ENCODE data around the gene CEP55. TPM values are rescaled to one million over a fixed set of nuclear protein-coding genes. Genes with fewer than 3 reads are reported as not detected.

CEP55 gene
- total and polyA plus RNA-seq, 2 experiments from 2014 or later, result 14.9 to 21.5 TPM

GRCh38 chr10:93548376-93549071 is 52.1 kb downstream of the CEP55 start:
- Histone ChIP-seq H3K27ac (no peak overlapping the region), H3K4me3 (no peak overlapping the region), H3K4me2 (ENCODE audit: unreplicated experiment) (no peak overlapping the region), H3K36me3 (ENCODE audit: low read depth) (no peaks in the 10 kb centered on the region), H3K9ac (no peak overlapping the region), H2AFZ (no peak overlapping the region), H3K4me1 (ENCODE audit: insufficient read depth) (no peaks in the 10 kb centered on the region), H3K9me3 (ENCODE audit: low read depth) (no peaks in the 10 kb centered on the region), H4K20me1 (ENCODE audit: insufficient read depth) (no peaks in the 10 kb centered on the region), H3K27me3 (replicated peaks; ENCODE audit: insufficient read depth) (peaks cover 9% of the 10 kb centered on the region), H3F3A (ENCODE audit: insufficient read depth) (no peaks in the 10 kb centered on the region), H3K9me2 (ENCODE audit: insufficient read depth) (no peaks in the 10 kb centered on the region), H3K79me2 (ENCODE audit: insufficient read depth) (no peaks in the 10 kb centered on the region)
- WGBS, 2 experiments (ENCODE audit: low coverage in 1 of 2, low lambda C conversion rate in 2 of 2, missing lambda C conversion rate in 2 of 2), result 82 to 88% methylated on average over 5 of the region's 5 CpGs
- no peak for DNase-seq
- TF ChIP-seq EZH2phosphoT487 (IDR thresholded peaks at IDR 0.05; ENCODE audit: insufficient read depth, low read depth) (no peak), EZH2 (IDR thresholded peaks at IDR 0.05; ENCODE audit: insufficient read depth, poor library complexity, severe bottlenecking) (no peak)
- in situ Hi-C loops (cut with MboI), result loop anchor here (10.0 kb wide), 1 partner anchor 126 kb away; no protein-coding TSS in a partner anchor

DNA sequence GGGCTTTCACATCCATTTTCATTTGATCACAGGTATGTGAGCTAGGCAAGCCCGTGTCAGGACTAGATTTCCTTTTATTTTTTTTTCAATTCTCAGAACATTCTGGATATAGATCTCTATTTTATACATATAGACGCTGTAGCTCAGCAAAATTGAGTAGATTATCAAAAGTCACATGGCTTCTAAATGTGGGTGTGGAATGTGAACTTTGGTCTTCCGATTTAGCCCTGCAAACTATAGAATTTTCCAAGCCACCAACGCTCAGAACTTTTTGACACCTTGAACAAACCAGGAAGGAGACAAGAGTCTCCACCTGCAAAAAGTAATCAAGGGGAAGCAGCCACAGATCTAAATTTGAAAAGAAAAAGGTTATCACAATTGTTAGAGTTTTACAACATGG is 54.2 kb downstream of the CEP55 start:
- TF ChIP-seq EZH2 (IDR thresholded peaks at IDR 0.05; ENCODE audit: insufficient read depth, poor library complexity, severe bottlenecking) (no peak), EZH2phosphoT487 (IDR thresholded peaks at IDR 0.05; ENCODE audit: insufficient read depth, low read depth) (no peak)
- in situ Hi-C loops (cut with MboI), result no loop called here
- WGBS, 2 experiments (ENCODE audit: low coverage in 1 of 2, low lambda C conversion rate in 2 of 2, missing lambda C conversion rate in 2 of 2), result 70 to 75% methylated on average over 4 of the region's 4 CpGs

GRCh38 chr10:93552780-93553179 is 56.4 kb downstream of the CEP55 start:
- Histone ChIP-seq H2AFZ (no peak overlapping the region), H3K4me3 (no peak overlapping the region), H3K27ac (no peak overlapping the region), H3K9me3 (ENCODE audit: low read depth) (no peaks in the 10 kb centered on the region), H3K36me3 (ENCODE audit: low read depth) (no peaks in the 10 kb centered on the region), H3K4me1 (ENCODE audit: insufficient read depth) (no peaks in the 10 kb centered on the region; the same call in 1 of the 2 replicates), H3K9me2 (ENCODE audit: insufficient read depth) (no peaks in the 10 kb centered on the region), H3K27me3 (replicated peaks; ENCODE audit: insufficient read depth) (no peaks in the 10 kb centered on the region), H3K9ac (no peak overlapping the region), H4K20me1 (ENCODE audit: insufficient read depth) (no peaks in the 10 kb centered on the region), H3K79me2 (ENCODE audit: insufficient read depth) (no peaks in the 10 kb centered on the region), H3F3A (ENCODE audit: insufficient read depth) (no peaks in the 10 kb centered on the region), H3K4me2 (ENCODE audit: unreplicated experiment) (no peak overlapping the region)
- in situ Hi-C loops (cut with MboI), result no loop called here
- DNase-seq, result no peak
- 58 to 73% methylated on average over 3 of the region's 3 CpGs for WGBS, 2 experiments (ENCODE audit: low coverage in 1 of 2, low lambda C conversion rate in 2 of 2, missing lambda C conversion rate in 2 of 2)
- no peak for TF ChIP-seq EZH2 (IDR thresholded peaks at IDR 0.05; ENCODE audit: insufficient read depth, poor library complexity, severe bottlenecking)
- TF ChIP-seq EZH2phosphoT487 (IDR thresholded peaks at IDR 0.05; ENCODE audit: insufficient read depth, low read depth), result no peak

More for the DNA sequence above, 54.2 kb downstream of the CEP55 start:
- no peak overlapping the region for H2AFZ ChIP-seq
- H3K9ac ChIP-seq, result no peak overlapping the region
- DNase-seq, result no peak
- H3K79me2 ChIP-seq (ENCODE audit: insufficient read depth), result no peaks in the 10 kb centered on the region
- no peaks in the 10 kb centered on the region; the same call in 1 of the 2 replicates for H3K4me1 ChIP-seq (ENCODE audit: insufficient read depth)
- no peaks in the 10 kb centered on the region for H3K36me3 ChIP-seq (ENCODE audit: low read depth)
- no peak overlapping the region for H3K27ac ChIP-seq
- H3F3A ChIP-seq (ENCODE audit: insufficient read depth), result no peaks in the 10 kb centered on the region
- H3K9me3 ChIP-seq (ENCODE audit: low read depth), result no peaks in the 10 kb centered on the region
- H4K20me1 ChIP-seq (ENCODE audit: insufficient read depth), result no peaks in the 10 kb centered on the region
- no peak overlapping the region for H3K4me3 ChIP-seq
- H3K9me2 ChIP-seq (ENCODE audit: insufficient read depth), result no peaks in the 10 kb centered on the region
- no peak overlapping the region for H3K4me2 ChIP-seq (ENCODE audit: unreplicated experiment)
- no peaks in the 10 kb centered on the region for H3K27me3 ChIP-seq (replicated peaks; ENCODE audit: insufficient read depth)

DNA sequence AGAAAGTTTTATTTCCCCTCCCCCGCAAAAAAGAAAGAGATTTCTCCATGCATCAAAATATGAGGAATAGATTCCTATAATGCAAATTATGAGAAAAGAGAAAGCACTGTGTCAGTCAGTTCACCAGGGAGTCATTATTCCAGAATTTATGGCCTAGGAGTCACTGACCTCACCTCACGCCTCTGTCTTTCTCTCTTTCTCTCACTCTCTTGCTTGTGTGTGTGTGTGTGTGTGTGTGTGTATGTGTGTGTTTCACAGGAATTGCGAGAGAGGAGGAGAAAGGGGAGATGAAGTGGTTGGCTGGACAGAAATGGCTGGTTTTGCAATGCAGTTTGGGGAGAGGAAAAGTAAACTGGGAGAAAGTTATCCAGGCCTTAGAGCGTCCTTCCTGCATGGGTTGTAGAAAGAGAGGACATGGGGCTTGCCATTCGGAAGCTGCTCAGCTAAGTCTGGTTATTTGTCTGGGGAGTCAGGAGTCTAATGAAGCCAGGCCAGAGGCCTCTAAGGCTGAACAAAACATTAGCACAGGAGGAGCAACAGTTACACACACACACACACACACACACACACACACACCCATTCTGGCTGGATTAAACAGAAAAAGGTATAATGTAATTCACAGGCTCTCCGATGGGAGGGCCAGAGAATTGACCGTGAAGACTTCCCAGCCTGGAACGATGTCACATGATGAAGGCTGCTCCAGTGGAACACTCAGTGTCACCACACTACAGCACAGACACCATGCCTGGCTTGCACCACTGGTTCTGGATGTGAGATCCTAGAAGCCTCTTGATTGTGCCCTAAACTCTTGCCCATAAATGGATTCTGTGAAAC is 57.3 kb downstream of the CEP55 start:
- no peak for DNase-seq
- H3K9me3 ChIP-seq (ENCODE audit: low read depth), result no peaks in the 10 kb centered on the region
- H3F3A ChIP-seq (ENCODE audit: insufficient read depth), result no peaks in the 10 kb centered on the region
- H3K79me2 ChIP-seq (ENCODE audit: insufficient read depth), result no peaks in the 10 kb centered on the region
- no peaks in the 10 kb centered on the region for H3K36me3 ChIP-seq (ENCODE audit: low read depth)
- H3K4me3 ChIP-seq, result no peak overlapping the region
- H3K27ac ChIP-seq, result no peak overlapping the region
- H3K4me2 ChIP-seq (ENCODE audit: unreplicated experiment), result no peak overlapping the region
- no peaks in the 10 kb centered on the region for H3K27me3 ChIP-seq (replicated peaks; ENCODE audit: insufficient read depth)
- H3K9ac ChIP-seq, result no peak overlapping the region
- no peaks in the 10 kb centered on the region for H4K20me1 ChIP-seq (ENCODE audit: insufficient read depth)
- H3K9me2 ChIP-seq (ENCODE audit: insufficient read depth), result no peaks in the 10 kb centered on the region
- TF ChIP-seq EZH2 (IDR thresholded peaks at IDR 0.05; ENCODE audit: insufficient read depth, poor library complexity, severe bottlenecking) (no peak), EZH2phosphoT487 (IDR thresholded peaks at IDR 0.05; ENCODE audit: insufficient read depth, low read depth) (no peak)
- in situ Hi-C loops (cut with MboI), result no loop called here
- no peak overlapping the region for H2AFZ ChIP-seq
- H3K4me1 ChIP-seq (ENCODE audit: insufficient read depth), result no peaks in the 10 kb centered on the region; the same call in 1 of the 2 replicates
- WGBS, 2 experiments (ENCODE audit: low coverage in 1 of 2, low lambda C conversion rate in 2 of 2, missing lambda C conversion rate in 2 of 2), result 68 to 70% methylated on average over 8 of the region's 8 CpGs
